Endometrial microvascular endothelial cells (primary cell): ENCODE results near the gene MACROD2. TPM values are rescaled to one million over a fixed set of nuclear protein-coding genes. Genes with fewer than 3 reads are reported as not detected.

Experiments used
- in situ Hi-C: cut with HindIII; loops from 2 replicates; pipeline ENCODE4 v1.10.0; 2017; ENCODE audit warnings: low sequenced_read_pairs, low pct_unique_long_range_greater_than_20kb; ENCODE audit errors: inconsistent ontology term
- total RNA-seq: library from RNA; depleted of rRNA; stranded (reverse); fragments of >200 nt; gene quantifications from one replicate; pipeline ENCODE4 v1.2.3, GENCODE V29; 2015; ENCODE audit errors: inconsistent ontology term

The MACROD2 gene
- total RNA-seq, 1 donor from 2014 or later, result not detected

- in situ Hi-C loops, result no loop called here
These were observed 2040.3 kb downstream of the MACROD2 start for GRCh38 chr20:16035576-16035975.

GRCh38 chr20:16036331-16036730 lies 2041.0 kb downstream of the MACROD2 start:
- in situ Hi-C loops, result no loop called here

- in situ Hi-C loops, result no loop called here
These were observed 2045.4 kb downstream of the MACROD2 start for GRCh38 chr20:16040742-16041141.

- in situ Hi-C loops, result no loop called here
These were observed 2047.4 kb downstream of the MACROD2 start for GRCh38 chr20:16042731-16043130.

- in situ Hi-C loops, result no loop called here
These were observed 2048.6 kb downstream of the MACROD2 start for GRCh38 chr20:16043931-16044330.

- in situ Hi-C loops, result no loop called here
These were observed 2053.6 kb downstream of the MACROD2 start for GRCh38 chr20:16048876-16049275.

- in situ Hi-C loops, result no loop called here
These were observed 2054.3 kb downstream of the MACROD2 start for GRCh38 chr20:16049529-16050093.

- in situ Hi-C loops, result no loop called here
These were observed 2055.1 kb downstream of the MACROD2 start for GRCh38 chr20:16050366-16050765.

GRCh38 chr20:16051968-16052367 lies 2056.7 kb downstream of the MACROD2 start:
- in situ Hi-C loops, result no loop called here

GRCh38 chr20:16052456-16052855 lies 2057.1 kb downstream of the MACROD2 start:
- in situ Hi-C loops, result no loop called here

GRCh38 chr20:16054985-16055384 lies 2059.7 kb downstream of the MACROD2 start:
- in situ Hi-C loops, result no loop called here

GRCh38 chr20:16057651-16058050 lies 2062.3 kb downstream of the MACROD2 start:
- in situ Hi-C loops, result no loop called here

GRCh38 chr20:16058268-16058667 lies 2063.0 kb downstream of the MACROD2 start:
- in situ Hi-C loops, result no loop called here

GRCh38 chr20:16059841-16060240 lies 2064.5 kb downstream of the MACROD2 start:
- in situ Hi-C loops, result no loop called here

GRCh38 chr20:16061351-16061750 lies 2066.0 kb downstream of the MACROD2 start:
- in situ Hi-C loops, result no loop called here

- in situ Hi-C loops, result no loop called here
These were observed 2067.6 kb downstream of the MACROD2 start for GRCh38 chr20:16062661-16063581.

GRCh38 chr20:16063881-16064280 lies 2068.6 kb downstream of the MACROD2 start:
- in situ Hi-C loops, result no loop called here

GRCh38 chr20:16064989-16065707 lies 2069.8 kb downstream of the MACROD2 start:
- in situ Hi-C loops, result no loop called here

GRCh38 chr20:16066571-16066970 lies 2071.3 kb downstream of the MACROD2 start:
- in situ Hi-C loops, result no loop called here
